HG03139 (cell line): ENCODE results near the gene CCL3.
"Not testable (repeated sequence)": the region's sequence is repeated elsewhere in the genome, so short reads cannot be mapped to it uniquely, and the experiment has no call there.

Source experiments
- ATAC-seq: cut with Tn5 transposase; IDR thresholded peaks from one replicate; pipeline ENCODE4 v1.9.1; 2021; ENCODE audit not compliant: unreplicated experiment

CCL3 gene

DNA sequence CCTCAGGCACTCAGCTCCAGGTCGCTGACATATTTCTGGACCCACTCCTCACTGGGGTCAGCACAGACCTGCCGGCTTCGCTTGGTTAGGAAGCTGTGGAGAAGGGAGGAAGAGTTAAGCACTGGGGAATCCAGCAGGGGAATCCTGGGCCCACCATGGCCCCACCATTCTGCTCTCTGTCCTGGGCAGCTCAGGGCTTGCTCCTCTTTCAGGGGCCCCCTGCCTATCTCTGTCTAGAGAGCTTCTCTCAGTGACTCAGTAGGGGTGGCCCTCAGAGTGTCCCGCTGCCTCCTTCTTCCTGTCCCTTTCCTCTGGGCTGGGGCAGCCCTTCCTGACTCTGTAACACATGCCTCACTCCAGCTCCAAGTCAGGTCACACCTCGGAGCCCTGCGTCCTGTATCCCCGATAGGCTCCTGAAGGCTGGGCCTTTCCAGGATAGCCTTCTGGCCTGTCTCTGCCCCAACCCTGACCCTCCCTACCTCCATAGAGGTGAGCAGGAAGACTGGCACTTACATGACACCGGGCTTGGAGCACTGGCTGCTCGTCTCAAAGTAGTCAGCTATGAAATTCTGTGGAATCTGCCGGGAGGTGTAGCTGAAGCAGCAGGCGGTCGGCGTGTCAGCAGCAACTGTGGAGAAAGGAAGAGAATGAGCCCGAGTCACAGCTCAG, 1.1 kb downstream of the CCL3 start:
- ATAC-seq: no peak

DNA sequence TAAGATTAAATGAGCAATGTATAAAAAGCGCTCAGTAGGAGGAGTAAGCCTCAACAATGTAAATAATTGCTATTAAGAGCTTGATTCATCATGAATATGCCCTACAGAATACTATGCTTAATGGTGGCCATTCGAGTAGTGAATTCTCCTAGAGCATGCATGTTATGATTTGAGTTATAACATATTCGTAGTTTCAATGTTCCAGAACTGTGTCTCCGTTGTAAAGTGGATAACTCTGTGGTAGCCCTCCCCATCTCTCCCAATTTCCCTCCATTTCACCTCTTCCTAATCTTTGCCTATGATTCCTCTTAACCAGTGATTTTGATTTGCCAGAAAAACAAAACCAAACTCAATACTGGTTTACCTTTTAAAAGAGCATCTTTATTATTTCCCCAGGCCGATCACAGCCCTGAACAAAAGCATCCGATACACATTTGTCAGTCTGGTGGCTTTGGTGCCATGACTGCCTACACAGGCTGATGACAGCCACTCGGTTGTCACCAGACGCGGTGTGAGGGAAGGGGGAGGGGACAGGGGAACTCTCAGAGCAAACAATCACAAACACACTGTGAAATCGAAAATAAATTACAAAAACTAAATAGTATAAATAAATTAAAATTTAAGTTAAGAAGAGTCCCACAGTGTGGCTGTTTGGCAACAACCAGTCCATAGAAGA, 1.9 kb downstream of the CCL3 start:
- not testable (repeated sequence) for ATAC-seq

DNA sequence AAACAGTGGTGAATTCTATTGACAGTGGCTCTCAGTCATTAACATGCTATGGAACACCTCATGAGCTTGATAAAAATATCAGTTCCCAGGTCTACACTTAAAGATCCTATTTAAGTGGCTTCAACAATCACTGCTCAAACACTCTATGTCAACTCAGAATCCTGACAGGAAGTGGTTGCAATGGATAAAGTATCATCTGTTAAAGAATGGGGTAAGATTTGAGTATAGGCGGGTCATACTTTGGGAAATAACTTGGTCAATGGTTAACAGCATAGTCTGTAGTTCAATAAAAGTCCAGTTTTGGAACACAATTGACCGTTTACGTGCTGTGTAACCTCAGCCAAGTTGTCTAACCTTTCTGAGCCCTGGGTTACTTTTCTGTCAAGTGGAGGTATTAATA, 2.5 kb downstream of the CCL3 start:
- ATAC-seq: not testable (repeated sequence)

DNA sequence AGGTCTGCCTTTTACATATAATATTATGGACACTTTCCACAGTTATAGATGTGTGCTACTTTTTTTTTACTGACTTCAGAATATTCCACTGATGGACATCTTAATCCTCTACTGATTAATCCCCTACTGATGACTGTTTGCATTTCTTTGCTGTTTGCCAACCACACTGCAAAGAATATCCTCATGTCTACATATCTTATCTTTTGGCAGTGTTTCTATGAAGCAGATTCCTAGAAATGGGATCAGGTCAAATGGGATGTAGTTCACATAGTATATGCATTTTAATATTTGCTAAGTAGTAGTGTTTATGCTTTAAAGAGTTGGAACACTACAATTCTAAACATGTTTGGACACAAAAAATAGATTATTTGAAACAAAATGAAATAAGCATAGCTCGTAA, 3.2 kb downstream of the CCL3 start:
- ATAC-seq: no peak

DNA sequence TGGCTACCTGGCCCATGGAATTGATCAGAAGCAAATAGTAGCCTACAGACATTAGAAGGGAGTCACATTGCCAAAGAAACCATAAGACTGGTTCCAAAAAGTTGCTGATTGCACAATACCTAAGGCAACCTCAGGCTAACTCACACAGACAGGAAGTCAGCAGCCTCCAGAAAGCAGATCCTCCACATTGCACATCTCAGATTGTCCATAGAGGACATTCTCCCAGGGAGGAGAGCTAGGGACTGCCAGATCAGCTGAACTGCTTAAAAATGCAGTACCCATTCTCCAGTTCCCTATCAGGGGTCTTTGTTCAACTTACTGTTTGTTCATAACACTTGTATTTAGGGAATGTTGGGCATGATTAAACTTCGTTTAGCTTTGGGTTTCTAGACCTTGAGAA, 4.2 kb downstream of the CCL3 start:
- no peak for ATAC-seq

GRCh38 chr17:36083691-36084090, 6.3 kb downstream of the CCL3 start:
- ATAC-seq: not testable (repeated sequence)

DNA sequence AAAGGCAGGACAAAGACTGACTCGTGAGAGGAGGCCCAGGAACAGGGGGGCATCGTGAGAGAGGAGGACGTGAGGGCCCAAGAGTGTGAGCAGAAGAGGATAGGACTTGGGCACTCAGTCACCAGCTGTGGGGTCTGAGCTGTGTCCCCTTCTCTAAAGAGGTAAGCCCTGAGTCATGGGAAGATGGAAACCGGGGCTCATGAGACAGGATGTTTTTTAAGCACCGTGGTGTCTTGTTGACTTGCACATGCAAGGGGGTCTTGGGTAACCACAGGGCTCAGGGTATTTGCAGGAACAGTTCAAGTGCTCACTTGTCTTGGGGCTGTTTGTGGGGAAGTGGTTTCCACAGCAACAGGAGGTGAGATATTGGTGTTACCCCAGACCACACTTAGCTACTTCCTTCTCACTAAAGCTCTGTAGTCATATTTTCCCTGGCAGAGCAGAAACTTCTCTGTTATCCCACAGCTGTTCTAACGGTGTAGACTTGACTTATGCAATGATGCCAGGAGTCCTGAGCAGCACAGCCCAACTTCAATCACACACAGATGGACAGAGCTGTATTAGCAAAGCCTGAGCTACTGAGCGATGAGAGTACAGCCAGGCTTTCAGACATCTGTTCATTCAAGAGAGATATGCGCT, 7.3 kb downstream of the CCL3 start:
- peak; percentile 48 for ATAC-seq

GRCh38 chr17:36081681-36082471, 8.1 kb downstream of the CCL3 start:
- peak; percentile 12 for ATAC-seq

DNA sequence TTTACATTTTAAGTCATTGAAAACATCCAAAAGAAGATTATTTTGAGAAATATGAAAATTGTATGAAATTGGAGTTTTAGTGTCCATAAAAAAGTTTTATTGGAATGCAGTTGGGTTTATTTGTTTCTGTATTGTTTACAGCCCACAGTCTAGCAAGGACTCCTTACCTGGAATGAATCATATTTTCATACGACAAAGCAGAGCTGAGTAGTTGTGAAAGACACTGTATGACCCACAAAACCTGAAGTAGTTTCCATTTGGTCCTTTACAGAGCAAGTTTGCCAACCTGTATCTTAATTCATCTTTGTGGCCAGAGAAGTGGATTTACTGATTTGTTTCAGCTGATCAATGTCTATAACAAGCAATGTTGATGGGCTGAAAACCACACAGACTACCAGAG, 15.6 kb downstream of the CCL3 start:
- ATAC-seq: no peak

GRCh38 chr17:36072431-36073121, 17.4 kb downstream of the CCL3 start:
- no peak for ATAC-seq

DNA sequence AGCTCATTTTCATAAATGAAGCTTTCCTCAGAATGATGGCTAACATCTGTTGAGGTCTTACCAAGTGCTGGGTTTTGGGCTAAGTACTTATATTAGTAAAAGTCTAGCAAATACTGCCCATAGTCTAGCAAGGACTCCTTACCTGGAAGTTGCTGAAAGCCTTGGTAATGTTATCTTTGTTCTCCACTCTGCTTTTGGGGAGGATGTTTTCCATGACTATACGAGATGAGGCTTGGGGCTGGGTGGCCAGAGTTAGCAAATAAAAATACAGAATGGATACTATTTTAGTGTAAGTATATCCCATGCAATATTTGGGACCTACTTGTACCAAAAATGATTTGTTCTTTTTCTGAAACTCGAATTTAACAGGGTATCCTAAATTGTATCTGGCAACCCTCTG, 18.2 kb downstream of the CCL3 start:
- ATAC-seq: no peak

DNA sequence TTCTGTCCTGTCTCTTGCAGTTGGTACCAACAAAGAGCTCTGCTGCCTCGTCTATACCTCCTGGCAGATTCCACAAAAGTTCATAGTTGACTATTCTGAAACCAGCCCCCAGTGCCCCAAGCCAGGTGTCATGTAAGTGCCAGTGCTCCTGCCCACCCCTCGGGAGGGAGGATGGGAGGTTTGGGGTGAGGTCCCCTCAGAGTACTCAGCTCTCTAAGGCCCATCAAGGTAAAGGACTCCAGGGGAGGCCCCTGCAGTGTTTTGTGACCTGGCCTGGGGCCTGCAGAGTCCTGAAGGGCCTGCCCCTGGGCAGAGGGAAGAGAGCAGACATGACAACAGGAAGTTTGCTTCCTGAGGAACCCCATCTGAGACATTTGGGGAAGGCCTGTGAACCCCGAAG, 19.5 kb downstream of the CCL3 start:
- ATAC-seq: no peak

GRCh38 chr17:36069136-36069535, 20.8 kb downstream of the CCL3 start:
- ATAC-seq: no peak

DNA sequence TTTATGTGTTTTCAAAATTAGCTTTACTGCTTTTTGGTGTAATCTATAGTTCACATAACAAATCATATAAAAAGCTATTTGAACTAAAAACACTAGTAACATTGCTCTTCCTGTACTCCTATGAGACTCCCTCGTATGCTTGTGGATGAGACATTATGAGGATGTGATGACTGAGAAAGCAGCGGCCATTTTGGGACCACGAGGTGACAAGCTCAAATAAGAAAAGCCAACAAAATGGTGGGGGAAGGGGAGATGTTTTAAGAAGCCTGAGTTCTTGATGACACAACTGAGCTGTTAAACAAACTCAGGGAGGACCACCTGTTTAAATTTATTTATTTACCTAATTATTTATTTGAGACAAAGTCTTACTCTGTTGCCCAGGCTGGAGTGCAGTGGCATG, 21.4 kb downstream of the CCL3 start:
- no peak for ATAC-seq

GRCh38 chr17:36066365-36066985, 23.5 kb downstream of the CCL3 start:
- ATAC-seq: no peak

- ATAC-seq: no peak
These were observed 26.0 kb downstream of the CCL3 start, which contains the start of gene CCL18 for GRCh38 chr17:36063786-36064541. TSS of gene CCL18 (plus strand) at chr17:36064272. CDS start at chr17:36064343, 71 bp downstream.

DNA sequence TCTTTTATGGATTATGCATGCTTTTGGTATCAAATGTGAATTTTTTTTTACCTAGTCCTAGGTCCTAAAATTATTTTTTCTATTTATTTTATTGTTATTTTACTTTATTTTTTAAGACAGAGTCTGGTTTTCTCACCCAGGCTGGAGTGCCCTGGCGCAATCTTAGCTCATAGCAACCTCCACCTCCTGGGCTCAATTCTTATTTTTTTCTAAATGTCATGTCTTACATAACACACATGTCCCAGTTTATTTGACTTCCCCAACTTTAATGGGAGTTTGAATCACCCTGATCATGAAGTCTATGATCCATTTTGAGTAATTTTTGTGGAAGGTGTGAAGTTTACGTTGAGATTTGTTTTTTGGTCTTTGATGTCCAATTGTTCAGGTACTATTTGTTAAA, 29.1 kb downstream of the CCL3 start:
- ATAC-seq: no peak

DNA sequence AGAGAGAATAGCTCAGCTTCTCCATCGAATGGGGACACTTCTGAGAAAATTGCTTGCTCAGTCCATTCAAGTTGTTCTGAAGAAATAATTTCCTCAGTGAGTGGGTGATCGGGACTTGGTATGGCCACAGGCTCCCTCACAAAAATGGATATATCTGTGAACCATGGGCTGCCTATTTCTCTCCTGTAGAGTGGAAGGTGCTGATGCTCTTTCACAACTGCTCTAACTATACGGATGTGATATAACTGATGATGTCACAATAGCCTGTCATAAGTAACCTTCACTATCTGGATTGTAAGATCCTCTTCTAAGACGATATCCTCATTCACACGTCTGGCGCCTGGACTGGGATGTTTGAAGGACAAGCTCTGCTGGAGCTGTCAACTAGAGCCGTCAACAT, 30.5 kb downstream of the CCL3 start:
- no peak for ATAC-seq

- no peak for ATAC-seq
These were observed 32.0 kb downstream of the CCL3 start for GRCh38 chr17:36057911-36058310.
